ENCODE data around the gene DMXL2. TPM values are rescaled to one million over a fixed set of nuclear protein-coding genes. Genes with fewer than 3 reads are reported as not detected.

DMXL2 gene
- total RNA-seq, 2 experiments from 2014 or later = 10.0 TPM

Other genes with a start within 250 kb of the DMXL2 start
- not detected for gene SCG3, start 58.7 kb upstream of the DMXL2 start, total RNA-seq
- gene LYSMD2, start 114.9 kb upstream of the DMXL2 start, total RNA-seq = 10 to 100 TPM; 14.5 to 16.8 TPM
- gene TMOD2, start 128.8 kb upstream of the DMXL2 start, total RNA-seq = 1 to 10 TPM; 6.4 to 6.8 TPM
- gene TMOD3, start 206.9 kb upstream of the DMXL2 start, total RNA-seq = 10 to 100 TPM; 45.9 to 52.8 TPM

Measured in activated naive CD4-positive, alpha-beta T cell treated with anti-CD3 and anti-CD28 coated beads for 36 hours (primary cell).